HEK293 (cell line): ENCODE results near the gene KCNK17.

ENCODE experiments used
- CTCF ChIA-PET: fragments of 350-600 bp; formaldehyde crosslinking; extraction: SDS; loops from one replicate; lab custom pipeline; 2021; ENCODE audit warnings: antibody characterized with exemption; lab: Yijun Ruan, JAX
- POLR2A ChIA-PET: fragments of 300-600 bp; formaldehyde crosslinking; extraction: SDS; loops from one replicate; lab custom pipeline; 2020; ENCODE audit warnings: antibody characterized with exemption, inconsistent platforms; lab: Yijun Ruan, JAX
- H3K27ac ChIP-seq: fragments of 200-500 bp; sonication (Bioruptor generic); 2 replicates; pipeline ENCODE4 v1.5.1; 2014; ENCODE audit warnings: low read depth, low read length, control low read depth, inconsistent platforms; ENCODE audit errors: extremely low read depth
- H3K36me3 ChIP-seq, 2 experiments: fragments of 200-500 bp in 1 of 2; sonication (Bioruptor generic) in 1 of 2; 1 replicate in 1 of 2; 2 replicates in 1 of 2; pipeline ENCODE4 v1.5.1; 2014 to 2017; ENCODE audit warnings: inconsistent platforms in 2 of 2, low read length in 2 of 2; ENCODE audit not compliant: control insufficient read depth in 2 of 2, insufficient read depth in 1 of 2
- H3K4me1 ChIP-seq: fragments of 200-500 bp; sonication (Bioruptor generic); 2 replicates; pipeline ENCODE4 v1.5.1; 2014; ENCODE audit warnings: mild to moderate bottlenecking, low read length, inconsistent platforms; ENCODE audit not compliant: control insufficient read depth, insufficient read depth
- H3K4me3 ChIP-seq: 2 replicates; pipeline ENCODE4 v1.5.1; 2011; ENCODE audit warnings: low read depth, mild to moderate bottlenecking, control low read depth, low read length, moderate library complexity
- H3K9me3 ChIP-seq: fragments of 200-500 bp; sonication (Bioruptor generic); 2 replicates; pipeline ENCODE4 v1.5.1; 2014; ENCODE audit warnings: low read depth, low read length, inconsistent platforms; ENCODE audit not compliant: control insufficient read depth, insufficient read depth
- GLI4 ChIP-seq: fragments of 450-650 bp; formaldehyde crosslinking; IDR thresholded peaks from 2 replicates; pipeline ENCODE4 v1.5.1; 2016; ENCODE audit warnings: missing biosample characterization, missing genetic modification characterization
- KLF16 ChIP-seq: fragments of 450-650 bp; formaldehyde crosslinking; IDR thresholded peaks from 2 replicates; pipeline ENCODE4 v1.5.1; 2017; ENCODE audit warnings: missing biosample characterization, missing genetic modification characterization
- SP7 ChIP-seq: fragments of 450-650 bp; formaldehyde crosslinking; IDR thresholded peaks from 2 replicates; pipeline ENCODE4 v1.5.1; 2016; ENCODE audit warnings: missing biosample characterization, missing genetic modification characterization
- ZBTB20 ChIP-seq: fragments of 450-650 bp; formaldehyde crosslinking; IDR thresholded peaks from 2 replicates; pipeline ENCODE4 v1.5.1; 2016; ENCODE audit warnings: missing biosample characterization, missing genetic modification characterization
- ZBTB49 ChIP-seq: fragments of 450-650 bp; formaldehyde crosslinking; IDR thresholded peaks from 2 replicates; pipeline ENCODE4 v1.5.1; 2016; ENCODE audit warnings: missing biosample characterization, missing genetic modification characterization, low read depth
- ZFP69B ChIP-seq: fragments of 450-650 bp; formaldehyde crosslinking; IDR thresholded peaks from 2 replicates; pipeline ENCODE4 v1.5.1; 2016; ENCODE audit warnings: missing biosample characterization, missing genetic modification characterization
- ZNF10 ChIP-seq: fragments of 450-650 bp; formaldehyde crosslinking; IDR thresholded peaks from 2 replicates; pipeline ENCODE4 v1.5.1; 2017; ENCODE audit warnings: missing biosample characterization, missing genetic modification characterization
- ZNF521 ChIP-seq: fragments of 450-650 bp; formaldehyde crosslinking; IDR thresholded peaks from 2 replicates; pipeline ENCODE4 v1.5.1; 2017; ENCODE audit warnings: missing biosample characterization, mild to moderate bottlenecking, missing genetic modification characterization
- ZNF645 ChIP-seq: fragments of 450-650 bp; formaldehyde crosslinking; IDR thresholded peaks from 2 replicates; pipeline ENCODE4; 2016; ENCODE audit warnings: missing biosample characterization, missing genetic modification characterization
- ZNF843 ChIP-seq: fragments of 450-650 bp; formaldehyde crosslinking; IDR thresholded peaks from 2 replicates; pipeline ENCODE4 v1.5.1; 2016; ENCODE audit warnings: missing biosample characterization, missing genetic modification characterization
- TF ChIP-seq, protein P1 (sequence below): fragments of 450-650 bp; formaldehyde crosslinking; IDR thresholded peaks from 2 replicates; pipeline ENCODE4 v1.5.1; 2017; ENCODE audit warnings: missing biosample characterization, missing genetic modification characterization
- TF ChIP-seq, protein P2 (sequence below): fragments of 450-650 bp; formaldehyde crosslinking; IDR thresholded peaks from 2 replicates; pipeline ENCODE4 v1.5.1; 2017; ENCODE audit warnings: missing biosample characterization, missing genetic modification characterization
- TF ChIP-seq, protein P3 (sequence below): fragments of 450-650 bp; formaldehyde crosslinking; IDR thresholded peaks from 2 replicates; pipeline ENCODE4 v1.5.1; 2016; ENCODE audit warnings: missing biosample characterization, missing genetic modification characterization

Gene KCNK17

DNA sequence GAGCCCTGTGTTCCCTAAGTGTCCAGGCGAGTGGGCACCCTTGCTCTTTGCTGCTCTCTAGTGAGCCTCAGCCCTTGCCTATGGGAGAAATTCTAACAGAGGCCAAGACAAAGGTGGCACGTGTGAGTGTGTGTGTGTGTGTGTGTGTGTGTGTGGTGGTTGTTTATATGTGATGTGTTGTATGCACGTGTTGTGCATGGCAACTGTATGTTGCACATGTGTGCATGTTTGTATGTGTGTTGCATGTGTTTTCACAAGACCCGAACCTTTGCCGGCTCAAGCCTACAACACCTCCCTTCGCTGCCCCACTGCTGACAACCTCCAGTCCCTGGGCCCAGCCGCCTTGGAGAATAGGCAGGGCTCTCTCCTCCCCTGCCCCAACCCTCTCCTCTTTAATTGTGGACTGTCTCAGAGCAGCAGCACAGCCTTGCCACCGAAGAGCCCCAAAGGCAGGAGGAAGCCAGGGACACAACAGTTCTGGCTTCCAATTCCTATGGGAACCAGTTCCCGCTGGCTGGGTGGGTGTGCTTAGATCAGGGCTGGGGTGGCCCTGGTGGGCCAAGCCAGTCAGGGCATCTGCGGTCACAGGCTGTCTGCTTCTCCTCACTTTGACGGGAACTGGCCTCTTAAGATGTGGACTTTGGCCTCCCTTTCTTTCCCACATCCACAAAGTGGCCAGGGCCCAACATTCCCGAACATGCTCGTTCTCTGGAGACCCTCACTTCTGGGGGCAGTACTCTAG is 5.6 kb upstream of the KCNK17 start:
- Histone ChIP-seq H3K4me3 (no peak overlapping the region), H3K9me3 (no peaks in the 10 kb centered on the region), H3K4me1 (no peaks in the 10 kb centered on the region), H3K27ac (no peak overlapping the region), H3K36me3 (no peaks in the 10 kb centered on the region)
- CTCF ChIA-PET = interaction anchor here (0.6 to 1.6 kb wide), 2 partner anchors 10 to 156 kb away, joined by 5 to 11 read pairs; no protein-coding TSS in a partner anchor
- POLR2A ChIA-PET = no interaction called here
- TF ChIP-seq ZNF843 (tag by site-specific recombination) (no peak), ZBTB20 (tag by site-specific recombination) (no peak), ZFP69B (no peak)
- TF ChIP-seq, protein P1, sequence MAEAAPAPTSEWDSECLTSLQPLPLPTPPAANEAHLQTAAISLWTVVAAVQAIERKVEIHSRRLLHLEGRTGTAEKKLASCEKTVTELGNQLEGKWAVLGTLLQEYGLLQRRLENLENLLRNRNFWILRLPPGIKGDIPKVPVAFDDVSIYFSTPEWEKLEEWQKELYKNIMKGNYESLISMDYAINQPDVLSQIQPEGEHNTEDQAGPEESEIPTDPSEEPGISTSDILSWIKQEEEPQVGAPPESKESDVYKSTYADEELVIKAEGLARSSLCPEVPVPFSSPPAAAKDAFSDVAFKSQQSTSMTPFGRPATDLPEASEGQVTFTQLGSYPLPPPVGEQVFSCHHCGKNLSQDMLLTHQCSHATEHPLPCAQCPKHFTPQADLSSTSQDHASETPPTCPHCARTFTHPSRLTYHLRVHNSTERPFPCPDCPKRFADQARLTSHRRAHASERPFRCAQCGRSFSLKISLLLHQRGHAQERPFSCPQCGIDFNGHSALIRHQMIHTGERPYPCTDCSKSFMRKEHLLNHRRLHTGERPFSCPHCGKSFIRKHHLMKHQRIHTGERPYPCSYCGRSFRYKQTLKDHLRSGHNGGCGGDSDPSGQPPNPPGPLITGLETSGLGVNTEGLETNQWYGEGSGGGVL = no peak

DNA sequence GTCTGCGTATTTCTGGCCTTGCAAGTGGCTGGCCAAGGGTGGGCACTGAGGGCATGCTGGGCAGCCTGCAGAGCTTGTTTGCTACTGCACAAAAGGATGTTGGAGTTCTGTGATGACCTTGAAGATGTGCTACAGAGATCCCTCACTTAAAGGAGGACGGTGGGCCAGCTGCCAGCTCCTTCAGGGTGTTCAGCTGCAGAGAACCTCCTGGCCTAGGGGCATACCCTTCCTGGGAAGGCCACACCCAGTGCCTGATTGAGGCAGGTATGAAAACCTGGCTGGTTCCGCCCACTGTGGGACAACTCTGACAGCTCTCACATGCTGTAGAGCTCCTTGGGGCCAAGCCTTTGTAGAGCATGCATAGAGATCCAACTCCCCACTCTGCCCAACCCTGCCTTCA is 3.0 kb upstream of the KCNK17 start:
- no peaks in the 10 kb centered on the region for H3K36me3 ChIP-seq
- no peak overlapping the region for H3K27ac ChIP-seq
- H3K4me3 ChIP-seq = no peak overlapping the region
- no peaks in the 10 kb centered on the region for H3K9me3 ChIP-seq
- ChIA-PET POLR2A (no interaction called here), CTCF (interaction anchor here (0.6 to 1.2 kb wide), 3 partner anchors 15 to 344 kb away, joined by 3 read pairs; no protein-coding TSS in a partner anchor)
- no peak for TF ChIP-seq SP7 (tag by site-specific recombination)
- no peak for TF ChIP-seq GLI4 (tag by site-specific recombination)
- TF ChIP-seq, protein P2, sequence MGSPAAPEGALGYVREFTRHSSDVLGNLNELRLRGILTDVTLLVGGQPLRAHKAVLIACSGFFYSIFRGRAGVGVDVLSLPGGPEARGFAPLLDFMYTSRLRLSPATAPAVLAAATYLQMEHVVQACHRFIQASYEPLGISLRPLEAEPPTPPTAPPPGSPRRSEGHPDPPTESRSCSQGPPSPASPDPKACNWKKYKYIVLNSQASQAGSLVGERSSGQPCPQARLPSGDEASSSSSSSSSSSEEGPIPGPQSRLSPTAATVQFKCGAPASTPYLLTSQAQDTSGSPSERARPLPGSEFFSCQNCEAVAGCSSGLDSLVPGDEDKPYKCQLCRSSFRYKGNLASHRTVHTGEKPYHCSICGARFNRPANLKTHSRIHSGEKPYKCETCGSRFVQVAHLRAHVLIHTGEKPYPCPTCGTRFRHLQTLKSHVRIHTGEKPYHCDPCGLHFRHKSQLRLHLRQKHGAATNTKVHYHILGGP = no peak
- TF ChIP-seq ZNF645 (tag by site-specific recombination) = no peak
- TF ChIP-seq, protein P3, sequence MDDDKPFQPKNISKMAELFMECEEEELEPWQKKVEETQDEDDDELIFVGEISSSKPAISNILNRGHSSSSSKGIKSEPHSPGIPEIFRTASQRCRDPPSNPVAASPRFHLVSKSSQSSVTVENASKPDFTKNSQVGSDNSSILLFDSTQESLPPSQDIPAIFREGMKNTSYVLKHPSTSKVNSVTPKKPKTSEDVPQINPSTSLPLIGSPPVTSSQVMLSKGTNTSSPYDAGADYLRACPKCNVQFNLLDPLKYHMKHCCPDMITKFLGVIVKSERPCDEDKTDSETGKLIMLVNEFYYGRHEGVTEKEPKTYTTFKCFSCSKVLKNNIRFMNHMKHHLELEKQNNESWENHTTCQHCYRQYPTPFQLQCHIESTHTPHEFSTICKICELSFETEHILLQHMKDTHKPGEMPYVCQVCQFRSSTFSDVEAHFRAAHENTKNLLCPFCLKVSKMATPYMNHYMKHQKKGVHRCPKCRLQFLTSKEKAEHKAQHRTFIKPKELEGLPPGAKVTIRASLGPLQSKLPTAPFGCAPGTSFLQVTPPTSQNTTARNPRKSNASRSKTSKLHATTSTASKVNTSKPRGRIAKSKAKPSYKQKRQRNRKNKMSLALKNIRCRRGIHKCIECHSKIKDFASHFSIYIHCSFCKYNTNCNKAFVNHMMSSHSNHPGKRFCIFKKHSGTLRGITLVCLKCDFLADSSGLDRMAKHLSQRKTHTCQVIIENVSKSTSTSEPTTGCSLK (tag by site-specific recombination) = no peak
- no peak for TF ChIP-seq KLF16 (tag by site-specific recombination)
- no peak for TF ChIP-seq ZBTB49 (tag by site-specific recombination)
- TF ChIP-seq ZNF10 (tag by site-specific recombination) = no peak
- no peak for TF ChIP-seq ZNF521 (tag by site-specific recombination)
- H3K4me1 ChIP-seq = no peaks in the 10 kb centered on the region
